Stimulated activated CD4-positive, alpha-beta T cell treated with anti-CD3 and anti-CD28 coated beads, Interleukin-1b, Interleukin-23, amount 100 ng/mL, for 4 hours (primary cell): ENCODE results near the gene LAMC1.

Experiments
- DNase-seq, 2 donors: peaks; one replicate each; pipeline ENCODE4 v3.0.0-alpha.2; 2020; ENCODE audit warnings: low read depth in 2 of 2

Gene LAMC1

GRCh38 chr1:183191833-183192232, 168.6 kb downstream of the LAMC1 start:
- no peak for DNase-seq

GRCh38 chr1:183193963-183194525, 170.8 kb downstream of the LAMC1 start:
- DNase-seq = no peak

- no peak for DNase-seq
Observed at GRCh38 chr1:183194527-183195141, 171.4 kb downstream of the LAMC1 start.

- DNase-seq = no peak
Observed at GRCh38 chr1:183195142-183195574, 171.9 kb downstream of the LAMC1 start.
